ENCODE measurements around the gene CBLB. TPM values are rescaled to one million over a fixed set of nuclear protein-coding genes. Genes with fewer than 3 reads are reported as not detected.

Gene CBLB
- polyA plus RNA-seq, 1 experiment: 24.7 TPM

- TF ChIP-seq CTCF (IDR thresholded peaks at IDR 0.05; ENCODE audit: low read depth, low read length): no peak
- ChIA-PET POLR2A (no interaction called here), CTCF (no interaction called here)
- H3K27ac ChIP-seq (ENCODE audit: low read depth, low read length): no peak overlapping the region
- H3K4me3 ChIP-seq (ENCODE audit: low read depth, low read length): no peak overlapping the region
- peaks cover 3% of the 10 kb centered on the region; the same call in 1 of the 2 replicates for H3K9me3 ChIP-seq (ENCODE audit: control insufficient read depth, insufficient read depth, low read length)
- H3K27me3 ChIP-seq (ENCODE audit: control insufficient read depth, insufficient read depth, low read length): no peaks in the 10 kb centered on the region
- no peak for DNase-seq (ENCODE audit: low read depth, low spot score)
These were observed 207.4 kb downstream of the CBLB start for GRCh38 chr3:105661461-105661860.

GRCh38 chr3:105656651-105657504 lies 211.9 kb downstream of the CBLB start:
- no peak for TF ChIP-seq CTCF (IDR thresholded peaks at IDR 0.05; ENCODE audit: low read depth, low read length)
- no peaks in the 10 kb centered on the region for H3K27me3 ChIP-seq (ENCODE audit: control insufficient read depth, insufficient read depth, low read length)
- CTCF ChIA-PET: no interaction called here
- H3K4me3 ChIP-seq (ENCODE audit: low read depth, low read length): no peak overlapping the region
- DNase-seq (ENCODE audit: low read depth, low spot score): no peak
- POLR2A ChIA-PET: no interaction called here
- H3K9me3 ChIP-seq (ENCODE audit: control insufficient read depth, insufficient read depth, low read length): no peaks in the 10 kb centered on the region
- no peak overlapping the region for H3K27ac ChIP-seq (ENCODE audit: low read depth, low read length)

- no peaks in the 10 kb centered on the region for H3K9me3 ChIP-seq (ENCODE audit: control insufficient read depth, insufficient read depth, low read length)
- ChIA-PET CTCF (no interaction called here), POLR2A (no interaction called here)
These were observed 214.9 kb downstream of the CBLB start for GRCh38 chr3:105653868-105654267.

GRCh38 chr3:105653166-105653565 lies 215.6 kb downstream of the CBLB start:
- Histone ChIP-seq H3K4me3 (ENCODE audit: low read depth, low read length) (no peak overlapping the region), H3K27me3 (ENCODE audit: control insufficient read depth, insufficient read depth, low read length) (no peaks in the 10 kb centered on the region), H3K9me3 (ENCODE audit: control insufficient read depth, insufficient read depth, low read length) (no peaks in the 10 kb centered on the region), H3K27ac (ENCODE audit: low read depth, low read length) (no peak overlapping the region)
- ChIA-PET POLR2A (no interaction called here), CTCF (no interaction called here)
- TF ChIP-seq CTCF (IDR thresholded peaks at IDR 0.05; ENCODE audit: low read depth, low read length): no peak
- no peak for DNase-seq (ENCODE audit: low read depth, low spot score)

More at GRCh38 chr3:105653868-105654267, 214.9 kb downstream of the CBLB start:
- no peak for DNase-seq (ENCODE audit: low read depth, low spot score)
- no peak for TF ChIP-seq CTCF (IDR thresholded peaks at IDR 0.05; ENCODE audit: low read depth, low read length)
- Histone ChIP-seq H3K4me3 (ENCODE audit: low read depth, low read length) (no peak overlapping the region), H3K27me3 (ENCODE audit: control insufficient read depth, insufficient read depth, low read length) (no peaks in the 10 kb centered on the region), H3K27ac (ENCODE audit: low read depth, low read length) (no peak overlapping the region)

GRCh38 chr3:105649480-105649879 lies 219.3 kb downstream of the CBLB start:
- Histone ChIP-seq H3K27ac (ENCODE audit: low read depth, low read length) (no peak overlapping the region), H3K9me3 (ENCODE audit: control insufficient read depth, insufficient read depth, low read length) (no peaks in the 10 kb centered on the region), H3K4me3 (ENCODE audit: low read depth, low read length) (no peak overlapping the region), H3K27me3 (ENCODE audit: control insufficient read depth, insufficient read depth, low read length) (no peaks in the 10 kb centered on the region)
- CTCF ChIA-PET: no interaction called here
- TF ChIP-seq CTCF (IDR thresholded peaks at IDR 0.05; ENCODE audit: low read depth, low read length): no peak
- POLR2A ChIA-PET: interaction anchor here (0.6 to 0.7 kb wide), 2 partner anchors 278 to 959 kb away, joined by 4 read pairs; no protein-coding TSS in a partner anchor
- DNase-seq (ENCODE audit: low read depth, low spot score): no peak

Measured in AG04450 (cell line).